Endothelial cell of umbilical vein (primary cell): ENCODE measurements around the gene SCIN. TPM values are rescaled to one million over a fixed set of nuclear protein-coding genes. Genes with fewer than 3 reads are reported as not detected.

ENCODE experiments used
- BruUV-seq: library from RNA; stranded (reverse); fragments of 400-500 nt; replicated peaks from 2 replicates; lab custom pipeline; 2021; lab: Mats Ljungman, UMichigan
- CTCF ChIA-PET: fragments of 300-600, 350-600 bp; sonication (Branson Sonifier 250); formaldehyde crosslinking; loops from one replicate; lab custom pipeline; 2021; ENCODE audit warnings: antibody characterized with exemption, inconsistent platforms; lab: Charles Lee
- POLR2A ChIA-PET: fragments of 300-600, 350-600 bp; sonication (Branson Sonifier 250); formaldehyde crosslinking; loops from one replicate; lab custom pipeline; 2021; ENCODE audit warnings: antibody characterized with exemption, inconsistent platforms; lab: Charles Lee
- DNase-seq: peaks from one replicate; pipeline ENCODE4 v3.0.0-alpha.2; 2011; ENCODE audit warnings: low read depth, low spot score
- FAIRE-seq: peaks from 2 replicates; lab custom pipeline; 2011; peaks lifted over from hg19 to GRCh38; lab: Jason Lieb, UNC
- H2AFZ ChIP-seq: 2 replicates; pipeline ENCODE4 v1.6.0; 2012; ENCODE audit warnings: low read depth, low read length, control low read depth, inconsistent platforms
- H3K27ac ChIP-seq: 2 replicates; pipeline ENCODE4 v1.5.1; 2011; ENCODE audit warnings: low read depth, mild to moderate bottlenecking, control low read depth, low read length, moderate library complexity; ENCODE audit not compliant: insufficient read depth
- H3K27me3 ChIP-seq, 2 experiments: 2 replicates each; pipeline versions ENCODE4 v1.6.0 to v1.6.1; 2011; ENCODE audit warnings: low read length in 2 of 2, mixed read lengths in 1 of 2; ENCODE audit not compliant: control insufficient read depth in 2 of 2, insufficient read depth in 2 of 2
- H3K36me3 ChIP-seq, 2 experiments: 2 replicates in 1 of 2; 3 replicates in 1 of 2; pipeline ENCODE4 v1.5.1; 2011; ENCODE audit warnings: low read length in 2 of 2, mild to moderate bottlenecking in 1 of 2, moderate library complexity in 1 of 2; ENCODE audit not compliant: control insufficient read depth in 2 of 2, insufficient read depth in 2 of 2; ENCODE audit errors: extremely low read depth in 1 of 2
- H3K4me1 ChIP-seq: 3 replicates; pipeline ENCODE4 v1.5.1; 2011; ENCODE audit warnings: mild to moderate bottlenecking, low read length; ENCODE audit not compliant: control insufficient read depth, insufficient read depth; ENCODE audit errors: extremely low read depth
- H3K4me2 ChIP-seq: 2 replicates; pipeline ENCODE4 v1.6.1; 2011; ENCODE audit warnings: low read length, control low read depth, mixed read lengths; ENCODE audit not compliant: insufficient read depth
- H3K4me3 ChIP-seq, 3 experiments: fragments of 200-600 bp in 1 of 3; sonication (generic), shearing (Covaris generic) in 1 of 3; replicated peaks in 1 of 3; 2 replicates each; pipeline ENCODE4 v1.5.1; 2011 to 2016; ENCODE audit warnings: control low read depth in 3 of 3, low read length in 3 of 3, mild to moderate bottlenecking in 2 of 3, inconsistent platforms in 1 of 3, low read depth in 1 of 3, moderate library complexity in 1 of 3; ENCODE audit not compliant: insufficient read depth in 1 of 3
- H3K79me2 ChIP-seq: 2 replicates; pipeline ENCODE4 v1.6.0; 2012; ENCODE audit warnings: low read length, inconsistent platforms; ENCODE audit not compliant: control insufficient read depth, insufficient read depth
- H3K9ac ChIP-seq: replicated peaks from 2 replicates; pipeline ENCODE3; 2011; ENCODE audit warnings: low read length, control low read depth; ENCODE audit not compliant: insufficient read depth; ENCODE audit errors: extremely low read depth
- H3K9me1 ChIP-seq: replicated peaks from 3 replicates; pipeline ENCODE4 v1.6.0; 2011; ENCODE audit warnings: mild to moderate bottlenecking, low read length; ENCODE audit not compliant: control insufficient read depth, insufficient read depth; ENCODE audit errors: extremely low read depth
- H3K9me3 ChIP-seq: replicated peaks from 2 replicates; pipeline ENCODE4 v1.5.1; 2012; ENCODE audit warnings: low read length, inconsistent platforms; ENCODE audit not compliant: control insufficient read depth, insufficient read depth
- H4K20me1 ChIP-seq: replicated peaks from 2 replicates; pipeline ENCODE3; 2011; ENCODE audit warnings: mild to moderate bottlenecking, low read length; ENCODE audit not compliant: control insufficient read depth, insufficient read depth; ENCODE audit errors: extremely low read depth
- EZH2 ChIP-seq: IDR thresholded peaks from 2 replicates; pipeline ENCODE4 v1.6.1; 2012; ENCODE audit warnings: borderline replicate concordance, low read depth, mild to moderate bottlenecking, moderate library complexity, low read length, inconsistent platforms; ENCODE audit not compliant: severe bottlenecking
- FOS ChIP-seq: IDR thresholded peaks from 2 replicates; pipeline ENCODE4 v1.6.1; 2011; ENCODE audit warnings: mild to moderate bottlenecking, low read length, moderate library complexity, borderline replicate concordance; ENCODE audit not compliant: insufficient read depth
- GATA2 ChIP-seq: IDR thresholded peaks from 2 replicates; pipeline ENCODE4 v1.7.0; 2011; ENCODE audit warnings: low read depth, mild to moderate bottlenecking, moderate library complexity, mixed read lengths, low read length; ENCODE audit not compliant: insufficient read length, insufficient read depth
- JUN ChIP-seq: IDR thresholded peaks from 2 replicates; pipeline ENCODE4 v1.6.1; 2011; ENCODE audit warnings: borderline replicate concordance, low read depth; ENCODE audit not compliant: insufficient read length, insufficient read depth
- MYC ChIP-seq: IDR thresholded peaks from one replicate; pipeline ENCODE4 v1.6.1; 2011; ENCODE audit warnings: mild to moderate bottlenecking, low read depth, low read length
- POLR2A ChIP-seq: IDR thresholded peaks from 2 replicates; pipeline ENCODE4 v1.6.1; 2012; ENCODE audit warnings: low read depth, mild to moderate bottlenecking, control low read depth, low read length
- POLR2AphosphoS5 ChIP-seq: IDR thresholded peaks from 2 replicates; pipeline ENCODE4 v1.6.1; 2012; ENCODE audit warnings: low read depth, mild to moderate bottlenecking, control low read depth, low read length, moderate library complexity; ENCODE audit not compliant: insufficient read depth
- dilution Hi-C: fragments of 300-500 bp; cut with MboI; formaldehyde crosslinking; loops from one replicate; pipeline ENCODE4 v1.15.0; 2019; ENCODE audit warnings: low sequenced_read_pairs; ENCODE audit not compliant: extremely low pct_ligation_motif_present
- intact Hi-C: fragments of 100-400 bp; cut with micrococcal nuclease; formaldehyde crosslinking; loops from one replicate; pipeline ENCODE4 v1.10.0; 2022
- polyA plus RNA-seq, 4 experiments: library from polyadenylated mRNA; depleted of rRNA in 3 of 4; stranded (reverse) in 3 of 4; unstranded in 1 of 4; fragments of >200 nt; gene quantifications; 2 replicates each; pipeline versions ENCODE4 v1.2.1 to v1.2.3, GENCODE V29; 2011 to 2012; ENCODE audit warnings: missing spikeins in 1 of 4
- total RNA-seq: library from RNA; stranded (reverse); gene quantifications from 2 replicates; pipeline ENCODE4 v1.2.3, GENCODE V29; 2021
- TF ChIP-seq, protein P1 (sequence below): IDR thresholded peaks from 2 replicates; pipeline ENCODE4 v1.6.1; 2011; ENCODE audit not compliant: insufficient read depth, insufficient read length
- TF ChIP-seq, protein P2 (sequence below), 2 donors: IDR thresholded peaks; 1 replicate in 1 of 2; 2 replicates in 1 of 2; pipeline ENCODE4 v1.5.1; 2011; ENCODE audit warnings: low read length in 2 of 2, mild to moderate bottlenecking in 2 of 2, moderate library complexity in 2 of 2, control low read depth in 1 of 2, inconsistent platforms in 1 of 2, low read depth in 1 of 2; ENCODE audit not compliant: insufficient read depth in 1 of 2; ENCODE audit errors: extremely low read depth in 1 of 2

The SCIN gene
- total and polyA plus RNA-seq, 2 donors (not counting 3 experiments of a cell fraction or from before 2014, with no cell fraction given): 0.07 to 0.69 TPM

DNA sequence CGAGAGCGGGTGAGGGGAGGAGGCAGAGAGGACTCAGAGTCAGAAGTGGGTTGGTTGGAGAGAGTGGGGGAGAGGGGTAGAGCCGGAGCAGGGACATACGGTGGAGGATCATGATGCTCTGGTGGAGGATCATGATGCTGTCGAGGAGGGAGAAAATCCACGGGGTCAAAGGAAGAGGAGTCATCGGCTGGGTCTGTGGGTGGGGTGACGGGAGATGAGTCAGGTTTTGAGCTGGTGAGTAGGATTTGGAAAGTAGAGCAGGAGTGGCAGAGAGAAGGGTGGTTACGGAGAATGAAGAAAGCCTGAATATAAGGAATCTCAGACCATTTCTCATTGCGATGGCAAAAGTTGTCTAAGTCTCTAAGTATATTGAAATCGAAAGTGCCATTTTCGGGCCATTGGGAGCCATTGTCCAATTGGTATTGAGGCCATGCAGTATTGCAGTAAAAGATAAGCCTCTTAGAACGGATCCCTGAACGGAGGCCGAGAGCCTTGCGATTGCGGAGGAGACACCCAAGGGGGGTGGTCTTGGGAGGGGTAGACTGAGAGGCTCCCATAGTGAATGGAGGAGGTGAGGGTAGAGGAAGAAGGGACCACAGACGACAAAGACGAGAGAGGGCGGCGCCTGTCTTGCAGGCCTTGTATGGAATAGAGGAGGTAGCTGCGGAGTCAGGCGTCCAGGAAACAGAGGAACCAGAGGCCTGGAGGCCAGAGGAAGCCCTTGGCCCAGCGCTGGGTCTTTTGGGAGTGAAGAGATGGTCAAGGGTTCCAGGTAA lies 23.8 kb downstream of the SCIN start:
- Histone ChIP-seq H3K79me2 (no peaks in the 10 kb centered on the region), H2AFZ (no peak overlapping the region), H3K4me3 (no peak overlapping the region), H3K4me2 (no peak overlapping the region), H3K36me3 (no peaks in the 10 kb centered on the region), H4K20me1 (no peaks in the 10 kb centered on the region), H3K27me3 (no peaks in the 10 kb centered on the region), H3K9me3 (no peaks in the 10 kb centered on the region), H3K4me1 (no peaks in the 10 kb centered on the region), H3K9me1 (no peaks in the 10 kb centered on the region), H3K27ac (no peak overlapping the region), H3K9ac (no peak overlapping the region)
- no TSS peak for BruUV-seq
- dilution Hi-C loops: no loop called here
- intact Hi-C loops: no loop called here
- FAIRE-seq (no peak), DNase-seq (no peak)
- ChIA-PET POLR2A (no interaction called here), CTCF (no interaction called here)
- TF ChIP-seq POLR2A (no peak), EZH2 (no peak), JUN (no peak), FOS (no peak), MYC (no peak), GATA2 (no peak), POLR2AphosphoS5 (no peak)
- TF ChIP-seq, protein P1, sequence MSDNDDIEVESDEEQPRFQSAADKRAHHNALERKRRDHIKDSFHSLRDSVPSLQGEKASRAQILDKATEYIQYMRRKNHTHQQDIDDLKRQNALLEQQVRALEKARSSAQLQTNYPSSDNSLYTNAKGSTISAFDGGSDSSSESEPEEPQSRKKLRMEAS: no peak
- TF ChIP-seq, protein P2, sequence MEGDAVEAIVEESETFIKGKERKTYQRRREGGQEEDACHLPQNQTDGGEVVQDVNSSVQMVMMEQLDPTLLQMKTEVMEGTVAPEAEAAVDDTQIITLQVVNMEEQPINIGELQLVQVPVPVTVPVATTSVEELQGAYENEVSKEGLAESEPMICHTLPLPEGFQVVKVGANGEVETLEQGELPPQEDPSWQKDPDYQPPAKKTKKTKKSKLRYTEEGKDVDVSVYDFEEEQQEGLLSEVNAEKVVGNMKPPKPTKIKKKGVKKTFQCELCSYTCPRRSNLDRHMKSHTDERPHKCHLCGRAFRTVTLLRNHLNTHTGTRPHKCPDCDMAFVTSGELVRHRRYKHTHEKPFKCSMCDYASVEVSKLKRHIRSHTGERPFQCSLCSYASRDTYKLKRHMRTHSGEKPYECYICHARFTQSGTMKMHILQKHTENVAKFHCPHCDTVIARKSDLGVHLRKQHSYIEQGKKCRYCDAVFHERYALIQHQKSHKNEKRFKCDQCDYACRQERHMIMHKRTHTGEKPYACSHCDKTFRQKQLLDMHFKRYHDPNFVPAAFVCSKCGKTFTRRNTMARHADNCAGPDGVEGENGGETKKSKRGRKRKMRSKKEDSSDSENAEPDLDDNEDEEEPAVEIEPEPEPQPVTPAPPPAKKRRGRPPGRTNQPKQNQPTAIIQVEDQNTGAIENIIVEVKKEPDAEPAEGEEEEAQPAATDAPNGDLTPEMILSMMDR (IDR thresholded peaks at IDR 0.05; ENCODE audit: extremely low read depth in 1 of 2, insufficient read depth in 1 of 2, low read depth in 1 of 2, low read length in 2 of 2): no peak
